Prostate gland (tissue), 2 donors: ENCODE measurements around the gene ENHO. TPM values are rescaled to one million over a fixed set of nuclear protein-coding genes. Genes with fewer than 3 reads are reported as not detected.

ENCODE experiments used
- DNase-seq: peaks from one replicate; pipeline ENCODE4 v3.0.0-alpha.2; 2019; ENCODE audit warnings: low spot score
- H3K27ac ChIP-seq, 2 donors: fragments of 200-600 bp; sonication (generic); 2 replicates each; pipeline ENCODE4 v1.5.1; 2017 to 2019
- H3K27me3 ChIP-seq: fragments of 200-600 bp; sonication (generic); replicated peaks from 2 replicates; pipeline ENCODE4 v1.5.1; 2019; ENCODE audit not compliant: insufficient read depth
- H3K36me3 ChIP-seq, 2 donors: fragments of 200-600 bp; sonication (generic); 1 replicate in 1 of 2; 2 replicates in 1 of 2; pipeline versions ENCODE4 v1.5.1 to v1.8.1; 2017 to 2019
- H3K4me1 ChIP-seq: fragments of 200-600 bp; sonication (generic); replicated peaks from 2 replicates; pipeline ENCODE4 v1.5.1; 2019
- H3K4me3 ChIP-seq, 2 donors: fragments of 200-600 bp; sonication (generic); 2 replicates each; pipeline ENCODE4 v1.5.1; 2017 to 2019
- H3K9me3 ChIP-seq: fragments of 200-600 bp; sonication (generic); 2 replicates; pipeline ENCODE4 v1.5.1; 2017
- POLR2A ChIP-seq: fragments of 450-650 bp; IDR thresholded peaks from one replicate; pipeline ENCODE4 v1.6.1; 2016; ENCODE audit warnings: antibody characterized with exemption, mild to moderate bottlenecking
- POLR2AphosphoS5 ChIP-seq: sonication (generic); formaldehyde crosslinking; IDR thresholded peaks from one replicate; pipeline ENCODE4 v1.6.1; 2017; ENCODE audit warnings: antibody characterized with exemption
- WGBS: methylation state at CpG from one replicate; pipeline ENCODE4 v1.1.5; 2018; 5-methylcytosine and 5-hydroxymethylcytosine counted together
- intact Hi-C: fragments of 100-400 bp; cut with DNase I; formaldehyde crosslinking; loops from one replicate; pipeline ENCODE4 v1.14.2; 2022
- total RNA-seq, 2 donors: library from RNA; depleted of rRNA; stranded (reverse); fragments of >200 nt; gene quantifications; one replicate each; pipeline ENCODE4 v1.1.0, GENCODE V29; 2016
- TF ChIP-seq, protein P1 (sequence below), 4 experiments: fragments of 200-600 bp in 2 of 4; fragments of 450-650 bp in 2 of 4; sonication (generic) in 2 of 4; IDR thresholded peaks; 1 replicate in 3 of 4; 2 replicates in 1 of 4; pipeline ENCODE4 v1.5.1; 2016 to 2019; ENCODE audit warnings: antibody characterized with exemption in 4 of 4, mild to moderate bottlenecking in 2 of 4, moderate library complexity in 2 of 4

ENHO gene
- total RNA-seq, 2 donors from 2014 or later: 20.9 to 28.2 TPM

DNA sequence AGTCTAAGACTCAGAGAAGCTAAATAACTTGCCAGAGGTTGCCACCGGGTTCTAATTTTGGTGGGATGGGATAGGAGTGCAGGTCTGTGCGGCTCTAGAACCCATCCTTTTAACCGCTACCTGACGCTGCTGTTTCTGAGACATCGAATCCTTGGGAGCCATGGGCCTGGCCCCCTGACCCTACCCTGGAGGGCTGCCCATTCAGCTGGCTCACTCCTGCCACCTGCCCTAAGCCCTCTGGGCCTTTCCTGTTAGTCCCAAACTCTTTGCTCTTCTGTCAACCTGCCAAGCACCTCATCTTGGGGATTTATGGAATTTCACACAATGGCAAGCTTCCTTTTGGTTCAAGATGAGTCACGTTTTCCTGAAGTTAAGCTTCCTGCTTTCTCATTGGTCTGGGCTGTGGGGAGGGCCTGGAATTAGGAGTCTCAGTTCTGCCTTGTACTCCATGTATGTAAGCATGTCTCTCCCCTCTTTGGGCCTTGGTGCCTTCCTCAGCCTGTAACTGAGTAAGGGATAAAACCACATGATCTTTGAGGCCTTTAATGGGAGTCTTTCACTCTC lies 26.6 kb downstream of the ENHO start:
- Histone ChIP-seq H3K9me3 (no peaks in the 10 kb centered on the region), H3K4me1 (peaks cover 2% of the 10 kb centered on the region), H3K27ac (no peak overlapping the region), H3K4me3 (no peak overlapping the region), H3K36me3 (no peaks in the 10 kb centered on the region), H3K27me3 (no peaks in the 10 kb centered on the region)
- no peak for DNase-seq
- no peak for TF ChIP-seq POLR2AphosphoS5
- TF ChIP-seq, protein P1, sequence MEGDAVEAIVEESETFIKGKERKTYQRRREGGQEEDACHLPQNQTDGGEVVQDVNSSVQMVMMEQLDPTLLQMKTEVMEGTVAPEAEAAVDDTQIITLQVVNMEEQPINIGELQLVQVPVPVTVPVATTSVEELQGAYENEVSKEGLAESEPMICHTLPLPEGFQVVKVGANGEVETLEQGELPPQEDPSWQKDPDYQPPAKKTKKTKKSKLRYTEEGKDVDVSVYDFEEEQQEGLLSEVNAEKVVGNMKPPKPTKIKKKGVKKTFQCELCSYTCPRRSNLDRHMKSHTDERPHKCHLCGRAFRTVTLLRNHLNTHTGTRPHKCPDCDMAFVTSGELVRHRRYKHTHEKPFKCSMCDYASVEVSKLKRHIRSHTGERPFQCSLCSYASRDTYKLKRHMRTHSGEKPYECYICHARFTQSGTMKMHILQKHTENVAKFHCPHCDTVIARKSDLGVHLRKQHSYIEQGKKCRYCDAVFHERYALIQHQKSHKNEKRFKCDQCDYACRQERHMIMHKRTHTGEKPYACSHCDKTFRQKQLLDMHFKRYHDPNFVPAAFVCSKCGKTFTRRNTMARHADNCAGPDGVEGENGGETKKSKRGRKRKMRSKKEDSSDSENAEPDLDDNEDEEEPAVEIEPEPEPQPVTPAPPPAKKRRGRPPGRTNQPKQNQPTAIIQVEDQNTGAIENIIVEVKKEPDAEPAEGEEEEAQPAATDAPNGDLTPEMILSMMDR (IDR thresholded peaks at IDR 0.05): no peak
- TF ChIP-seq POLR2A: no peak
- intact Hi-C loops: loop anchor here (10.0 kb wide), 1 partner anchor 161 kb away; no protein-coding TSS in a partner anchor
- 85% methylated on average over 6 of the region's 6 CpGs for WGBS

DNA sequence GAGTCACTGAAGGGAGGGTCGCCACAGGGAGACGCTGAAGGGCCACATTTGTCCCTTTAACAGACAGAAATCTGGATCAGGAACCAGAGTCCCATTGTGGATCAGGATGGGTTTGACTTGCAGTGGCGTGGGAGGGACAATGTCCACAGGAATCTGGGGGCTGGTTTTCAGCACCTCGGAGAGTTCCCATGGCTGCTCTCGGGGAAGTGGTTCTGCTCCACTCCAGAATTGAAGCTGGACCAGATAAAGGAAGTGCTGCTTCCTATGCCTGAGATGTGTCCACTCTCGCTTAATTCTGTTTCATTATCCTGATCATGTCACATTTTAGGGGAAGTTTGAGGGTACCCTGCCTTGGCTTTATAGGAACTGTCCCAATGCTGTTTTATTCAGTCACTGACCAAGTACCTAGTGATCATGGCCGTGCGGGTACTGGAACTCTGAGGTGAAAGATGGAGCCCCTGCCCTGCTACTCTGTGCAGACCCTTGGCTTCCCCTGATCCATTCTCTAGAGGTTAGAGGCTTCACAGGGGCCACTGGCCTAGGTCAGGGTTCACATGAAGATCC lies 28.7 kb downstream of the ENHO start:
- Histone ChIP-seq H3K9me3 (no peaks in the 10 kb centered on the region), H3K36me3 (no peaks in the 10 kb centered on the region), H3K4me3 (no peak overlapping the region), H3K4me1 (no peaks in the 10 kb centered on the region), H3K27me3 (no peaks in the 10 kb centered on the region), H3K27ac (no peak overlapping the region)
- TF ChIP-seq POLR2AphosphoS5 (no peak), POLR2A (no peak)
- TF ChIP-seq, protein P1 (IDR thresholded peaks at IDR 0.05): no peak
- 31% methylated on average over 8 of the region's 8 CpGs for WGBS
- intact Hi-C loops: loop anchor here (10.0 kb wide), 1 partner anchor 159 kb away; no protein-coding TSS in a partner anchor
- no peak for DNase-seq

DNA sequence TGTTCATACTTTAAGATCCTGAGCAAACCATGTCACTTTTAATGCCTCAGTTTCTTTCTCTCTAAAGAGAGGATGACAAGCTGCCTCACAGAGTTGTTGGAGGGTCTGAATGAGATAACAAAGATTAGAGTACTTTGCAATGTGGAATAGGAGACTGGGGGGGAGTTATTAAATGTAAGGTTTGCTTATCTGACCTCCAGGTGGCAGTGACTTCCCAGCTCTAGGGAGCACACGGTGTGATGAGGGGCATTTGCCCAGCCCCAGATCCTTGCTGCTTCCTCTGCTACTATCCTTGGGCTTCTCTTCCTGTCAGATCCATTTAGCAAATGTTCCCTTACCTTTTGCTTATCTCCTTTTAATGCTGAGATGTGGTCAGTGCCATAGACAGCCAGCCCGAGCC lies 30.7 kb downstream of the ENHO start:
- Histone ChIP-seq H3K27ac (no peak overlapping the region), H3K4me3 (no peak overlapping the region), H3K27me3 (no peaks in the 10 kb centered on the region), H3K36me3 (no peaks in the 10 kb centered on the region), H3K4me1 (no peaks in the 10 kb centered on the region), H3K9me3 (no peaks in the 10 kb centered on the region)
- intact Hi-C loops: loop anchor here (10.0 kb wide), 1 partner anchor 157 kb away; no protein-coding TSS in a partner anchor
- DNase-seq: no peak
- WGBS: 39% methylated on average over 2 of the region's 2 CpGs
- TF ChIP-seq, protein P1 (IDR thresholded peaks at IDR 0.05): no peak
- no peak for TF ChIP-seq POLR2AphosphoS5
- no peak for TF ChIP-seq POLR2A

GRCh38 chr9:34491596-34491995 lies 31.2 kb downstream of the ENHO start:
- H3K4me1 ChIP-seq: no peaks in the 10 kb centered on the region
- H3K36me3 ChIP-seq: no peaks in the 10 kb centered on the region
- H3K27me3 ChIP-seq: no peaks in the 10 kb centered on the region
- TF ChIP-seq, protein P1 (IDR thresholded peaks at IDR 0.05): no peak
- no peak for TF ChIP-seq POLR2A
- no peak for TF ChIP-seq POLR2AphosphoS5
- no peak overlapping the region for H3K4me3 ChIP-seq
- no peaks in the 10 kb centered on the region for H3K9me3 ChIP-seq
- WGBS: 62% methylated on average over 2 of the region's 2 CpGs
- no peak overlapping the region for H3K27ac ChIP-seq
- no peak for DNase-seq
- intact Hi-C loops: loop anchor here (10.0 kb wide), 1 partner anchor 157 kb away; no protein-coding TSS in a partner anchor

GRCh38 chr9:34490760-34491159 lies 32.0 kb downstream of the ENHO start:
- Histone ChIP-seq H3K27me3 (no peaks in the 10 kb centered on the region), H3K36me3 (no peaks in the 10 kb centered on the region), H3K9me3 (no peaks in the 10 kb centered on the region), H3K4me3 (no peak overlapping the region), H3K27ac (no peak overlapping the region), H3K4me1 (no peaks in the 10 kb centered on the region)
- intact Hi-C loops: loop anchor here (10.0 kb wide), 1 partner anchor 156 kb away; no protein-coding TSS in a partner anchor
- no peak for DNase-seq
- TF ChIP-seq POLR2A (no peak), POLR2AphosphoS5 (no peak)
- TF ChIP-seq, protein P1 (IDR thresholded peaks at IDR 0.05): no peak
- WGBS: 74% methylated on average over 3 of the region's 3 CpGs
